ES-I3 (cell line): ENCODE results near the gene TRIM29.
"Not testable (repeated sequence)": the region's sequence is repeated elsewhere in the genome, so short reads cannot be mapped to it uniquely, and the experiment has no call there.

Source experiments
- H3K36me3 ChIP-seq: 2 replicates; pipeline ENCODE4 v1.6.1; 2013; ENCODE audit warnings: mild to moderate bottlenecking, low read length, control low read depth, moderate library complexity; ENCODE audit not compliant: insufficient read depth
- H3K4me1 ChIP-seq: 2 replicates; pipeline ENCODE4 v1.6.1; 2013; ENCODE audit warnings: mild to moderate bottlenecking, control low read depth, low read length; ENCODE audit not compliant: insufficient read depth
- H3K9ac ChIP-seq: 2 replicates; pipeline ENCODE4 v1.6.1; 2013; ENCODE audit warnings: low read depth, mild to moderate bottlenecking, low read length, moderate library complexity
- H3K9me3 ChIP-seq: 2 replicates; pipeline ENCODE4 v1.6.1; 2013; ENCODE audit warnings: mild to moderate bottlenecking, low read length, moderate library complexity; ENCODE audit not compliant: control insufficient read depth, insufficient read depth

TRIM29 gene

DNA sequence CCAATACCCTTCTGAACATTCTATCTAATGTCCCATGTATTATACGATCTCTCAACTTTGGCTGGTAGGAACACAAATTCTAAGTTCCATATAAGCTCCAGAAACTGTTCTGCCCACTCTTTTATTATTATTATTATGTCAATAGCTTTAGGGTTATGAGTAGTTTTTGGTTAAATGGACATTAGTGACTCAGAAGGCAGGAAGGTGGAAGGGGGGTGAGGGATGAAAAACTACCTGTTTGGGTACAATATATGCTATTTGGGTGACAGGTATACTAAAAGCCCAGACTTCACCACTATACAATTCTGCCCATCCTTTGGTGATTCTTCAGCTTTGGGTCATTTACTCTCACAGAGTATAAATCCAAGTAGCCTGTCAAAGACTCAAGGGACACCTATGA, 22.5 kb upstream of the TRIM29 start:
- no peak overlapping the region for H3K9ac ChIP-seq
- H3K9me3 ChIP-seq, result no peaks in the 10 kb centered on the region; the same call in 1 of the 2 replicates
- H3K36me3 ChIP-seq, result no peaks in the 10 kb centered on the region
- H3K4me1 ChIP-seq, result no peaks in the 10 kb centered on the region

DNA sequence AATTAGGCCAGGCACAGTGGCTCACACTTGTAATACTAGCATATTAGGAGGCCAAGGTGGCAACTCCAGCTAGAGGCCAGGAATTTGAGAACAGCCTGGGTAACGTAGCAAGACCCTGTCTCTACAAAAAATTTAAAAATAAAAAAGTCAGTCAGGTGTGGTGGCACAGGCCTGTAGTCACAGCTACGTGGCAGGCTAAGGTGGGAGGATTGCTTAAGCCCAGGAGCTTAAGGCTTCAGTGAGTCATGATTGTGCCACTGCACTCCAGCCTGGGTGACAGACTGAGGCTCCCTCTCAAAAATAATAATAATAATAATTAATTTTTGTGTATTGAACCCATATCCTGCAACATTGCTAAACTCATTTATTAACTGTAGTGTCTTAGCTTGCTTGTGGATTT, 15.3 kb upstream of the TRIM29 start:
- Histone ChIP-seq H3K9ac (no peak overlapping the region), H3K36me3 (no peaks in the 10 kb centered on the region)

GRCh38 chr11:120151536-120151935, 13.6 kb upstream of the TRIM29 start:
- H3K4me1 ChIP-seq, result no peaks in the 10 kb centered on the region
- H3K9ac ChIP-seq, result no peak overlapping the region
- no peaks in the 10 kb centered on the region; the same call in 1 of the 2 replicates for H3K9me3 ChIP-seq
- no peaks in the 10 kb centered on the region for H3K36me3 ChIP-seq

More for the DNA sequence above, 15.3 kb upstream of the TRIM29 start:
- Histone ChIP-seq H3K4me1 (no peaks in the 10 kb centered on the region), H3K9me3 (no peaks in the 10 kb centered on the region; the same call in 1 of the 2 replicates)

- H3K4me1 ChIP-seq, result no peaks in the 10 kb centered on the region
- H3K9me3 ChIP-seq, result no peaks in the 10 kb centered on the region
- no peaks in the 10 kb centered on the region for H3K36me3 ChIP-seq
- H3K9ac ChIP-seq, result no peak overlapping the region
Measured at GRCh38 chr11:120149246-120149645, 11.3 kb upstream of the TRIM29 start.

GRCh38 chr11:120147950-120148270, 10.0 kb upstream of the TRIM29 start:
- no peaks in the 10 kb centered on the region for H3K4me1 ChIP-seq
- H3K9ac ChIP-seq, result no peak overlapping the region
- H3K36me3 ChIP-seq, result no peaks in the 10 kb centered on the region
- H3K9me3 ChIP-seq, result no peaks in the 10 kb centered on the region

GRCh38 chr11:120147094-120147949, 9.4 kb upstream of the TRIM29 start:
- Histone ChIP-seq H3K9ac (no peak overlapping the region), H3K9me3 (no peaks in the 10 kb centered on the region), H3K4me1 (no peaks in the 10 kb centered on the region), H3K36me3 (no peaks in the 10 kb centered on the region)

- Histone ChIP-seq H3K9ac (no peak overlapping the region), H3K36me3 (no peaks in the 10 kb centered on the region), H3K4me1 (no peaks in the 10 kb centered on the region), H3K9me3 (no peaks in the 10 kb centered on the region)
Measured at GRCh38 chr11:120146413-120147093, 8.6 kb upstream of the TRIM29 start.

- no peaks in the 10 kb centered on the region for H3K4me1 ChIP-seq
- H3K36me3 ChIP-seq, result no peaks in the 10 kb centered on the region
- no peak overlapping the region for H3K9ac ChIP-seq
- no peaks in the 10 kb centered on the region for H3K9me3 ChIP-seq
Measured at GRCh38 chr11:120144501-120144900, 6.6 kb upstream of the TRIM29 start.

DNA sequence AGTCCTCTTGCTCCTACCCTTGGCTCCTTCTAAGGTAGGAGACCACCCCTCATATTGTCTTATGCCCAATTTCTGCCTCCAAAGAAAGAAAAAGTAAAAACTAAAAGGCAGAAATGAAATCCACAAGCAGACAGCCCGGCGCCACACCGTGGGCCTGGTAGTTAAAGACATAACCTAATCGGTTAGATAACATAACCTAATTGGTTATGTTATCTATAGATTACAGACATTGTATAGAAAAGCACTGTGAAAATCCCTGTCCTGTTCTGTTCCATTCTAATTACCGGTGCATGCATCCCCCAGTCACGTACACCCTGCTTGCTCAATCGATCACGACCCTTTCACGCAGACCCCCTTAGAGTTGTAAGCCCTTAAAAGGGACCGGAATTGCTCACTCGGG, 5.6 kb upstream of the TRIM29 start:
- not testable (repeated sequence) for H3K9ac ChIP-seq, H3K9me3 ChIP-seq, H3K36me3 ChIP-seq, H3K4me1 ChIP-seq

DNA sequence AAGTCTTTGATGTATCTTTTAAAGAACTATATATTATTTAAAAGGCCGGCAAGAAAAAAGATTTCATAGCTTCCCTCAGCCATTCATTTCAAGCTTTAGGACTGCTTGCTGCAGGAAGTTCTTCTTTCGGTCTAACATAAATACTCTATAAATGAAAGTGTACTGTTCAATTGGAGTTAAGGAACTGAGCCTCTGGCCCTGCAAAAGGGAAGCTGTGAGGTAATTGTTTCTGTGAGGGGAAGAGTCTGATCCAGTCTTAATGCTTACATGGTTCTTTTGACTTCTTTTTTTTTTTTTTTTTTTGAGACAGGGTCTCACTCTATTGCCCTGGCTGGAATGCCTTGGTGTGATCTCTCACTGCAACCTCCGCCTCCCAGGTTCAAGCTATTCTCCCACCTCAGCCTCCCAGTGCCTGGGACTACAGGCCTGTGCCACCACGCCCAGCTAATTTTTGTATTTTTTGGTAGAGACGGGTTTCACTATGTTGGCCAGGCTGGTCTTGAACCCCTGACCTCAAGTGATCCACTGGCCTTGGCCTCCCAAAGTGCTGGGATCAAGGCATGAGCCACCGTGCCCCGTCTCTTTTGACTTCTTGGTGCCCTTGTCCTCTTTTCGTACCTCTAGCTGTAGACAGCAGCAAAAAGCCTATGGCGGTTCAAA, 4.7 kb upstream of the TRIM29 start:
- Histone ChIP-seq H3K4me1 (no peaks in the 10 kb centered on the region), H3K9ac (no peak overlapping the region), H3K36me3 (no peaks in the 10 kb centered on the region), H3K9me3 (no peaks in the 10 kb centered on the region)

DNA sequence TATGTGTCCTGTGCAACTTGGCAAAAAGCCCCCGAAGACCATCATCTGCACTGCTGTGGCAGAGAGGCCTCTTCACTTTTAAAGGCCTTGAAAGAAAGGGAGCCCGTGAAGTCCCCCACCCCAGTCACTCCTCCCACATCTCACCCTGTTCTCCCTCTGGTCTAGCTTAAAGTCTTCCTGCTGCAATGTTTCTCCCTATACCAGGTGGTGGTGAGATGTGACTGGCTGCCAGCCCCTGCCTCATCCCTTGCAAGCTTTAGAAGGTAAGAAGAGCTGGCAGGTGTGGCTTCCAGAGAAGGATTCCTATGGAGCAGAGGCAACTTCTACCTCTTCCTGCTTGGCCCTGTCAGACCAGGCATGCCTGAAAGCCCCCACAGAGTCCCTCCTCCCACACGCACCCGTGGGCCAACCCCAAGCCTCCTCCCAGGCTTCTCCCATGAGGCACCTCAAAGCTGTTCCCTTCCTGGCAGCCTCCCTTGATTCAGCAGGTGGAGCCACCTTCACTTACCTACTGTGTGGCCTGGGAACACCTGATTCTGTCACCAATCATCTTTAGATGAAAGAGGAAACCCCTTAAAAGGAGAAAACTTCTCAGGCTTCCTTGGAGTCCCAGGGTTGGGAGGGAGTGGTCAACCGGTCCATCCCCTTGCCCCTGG, 4.0 kb upstream of the TRIM29 start:
- H3K9me3 ChIP-seq, result no peaks in the 10 kb centered on the region
- no peak overlapping the region for H3K9ac ChIP-seq
- no peaks in the 10 kb centered on the region for H3K36me3 ChIP-seq
- H3K4me1 ChIP-seq, result no peaks in the 10 kb centered on the region

DNA sequence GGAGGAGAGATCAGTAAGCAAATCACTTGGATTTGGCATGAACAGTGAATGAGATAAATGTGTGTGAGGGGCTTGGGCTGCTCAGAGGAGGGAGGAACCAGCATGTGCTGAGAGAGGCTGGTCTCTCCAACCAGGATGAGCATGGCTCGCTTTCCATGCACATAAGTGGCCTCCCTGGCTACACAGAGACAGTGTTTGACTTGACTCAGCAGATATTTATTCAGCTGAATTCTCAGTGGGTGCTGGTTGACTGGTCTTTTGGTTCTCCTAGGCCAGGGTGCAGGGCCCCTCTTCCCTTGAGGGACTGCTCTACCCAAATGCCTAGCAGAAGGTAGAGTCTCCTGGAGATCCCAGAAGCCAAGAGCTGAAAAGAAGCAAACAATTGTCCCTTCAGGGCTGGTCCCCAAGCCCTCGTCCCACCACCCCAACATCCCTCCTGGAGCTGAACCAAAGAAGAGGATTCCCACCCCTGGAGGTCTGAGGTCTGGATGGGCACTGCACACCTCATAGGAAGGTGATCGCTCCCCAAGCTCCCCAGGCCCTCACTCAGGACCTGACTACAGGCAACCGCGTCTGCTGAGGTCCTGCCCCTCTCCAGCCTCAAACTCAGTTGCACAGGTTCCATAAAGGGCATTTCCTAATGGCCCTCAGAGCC, 3.3 kb upstream of the TRIM29 start:
- Histone ChIP-seq H3K9me3 (no peaks in the 10 kb centered on the region), H3K9ac (no peak overlapping the region), H3K36me3 (no peaks in the 10 kb centered on the region), H3K4me1 (no peaks in the 10 kb centered on the region)

- H3K9ac ChIP-seq, result no peak overlapping the region
- no peaks in the 10 kb centered on the region for H3K36me3 ChIP-seq
- H3K9me3 ChIP-seq, result no peaks in the 10 kb centered on the region
- no peaks in the 10 kb centered on the region for H3K4me1 ChIP-seq
Measured at GRCh38 chr11:120139316-120140069, 1.6 kb upstream of the TRIM29 start.
